Progenitor cell of endocrine pancreas (in vitro differentiated cells): ENCODE data around the gene KRT28. TPM values are rescaled to one million over a fixed set of nuclear protein-coding genes. Genes with fewer than 3 reads are reported as not detected.

Experiments
- DNase-seq: peaks from one replicate; pipeline ENCODE4 v3.0.0; 2021; ENCODE audit warnings: low spot score; ENCODE audit not compliant: unreplicated experiment
- H3K27ac Mint-ChIP-seq: 2 replicates; pipeline ENCODE4 v1.8.0; 2021; ENCODE audit warnings: mild to moderate bottlenecking, moderate library complexity, mixed read lengths
- H3K27me3 Mint-ChIP-seq: 2 replicates; pipeline ENCODE4 v1.8.0; 2021; ENCODE audit warnings: mixed read lengths
- H3K36me3 Mint-ChIP-seq: 2 replicates; pipeline ENCODE4 v1.8.0; 2022; ENCODE audit warnings: mixed read lengths; ENCODE audit not compliant: insufficient read depth
- H3K4me1 Mint-ChIP-seq: 2 replicates; pipeline ENCODE4 v1.8.0; 2021; ENCODE audit warnings: low read depth, mixed read lengths
- H3K4me3 Mint-ChIP-seq: 2 replicates; pipeline ENCODE4 v1.8.0; 2021; ENCODE audit warnings: low read depth, mild to moderate bottlenecking, moderate library complexity, mixed read lengths
- H3K9me3 Mint-ChIP-seq: 2 replicates; pipeline ENCODE4 v1.8.0; 2021; ENCODE audit warnings: low read depth, mixed read lengths
- CTCF ChIP-seq: fragments of 200-600 bp; sonication (generic); IDR thresholded peaks from one replicate; pipeline ENCODE4 v1.5.0; 2021; ENCODE audit warnings: antibody characterized with exemption, mild to moderate bottlenecking; ENCODE audit not compliant: unreplicated experiment
- total RNA-seq: library from RNA; stranded (reverse); gene quantifications from 2 replicates; pipeline ENCODE4 v1.2.1, GENCODE V29; 2021

The KRT28 gene
- total RNA-seq, 1 donor from 2014 or later, result not detected

GRCh38 chr17:40822132-40822812 is 22.5 kb upstream of the KRT28 start, which contains the start of gene KRT10:
Gene KRT10, minus strand, starts transcription at chr17:40822614. Its CDS starts 29 bp downstream, at chr17:40822585.
- Mint-ChIP-seq H3K27ac (no peak within 1 kb of the TSS), H3K27me3 (peaks cover 32% of the 10 kb centered on the region), H3K4me3 (no peak within 1 kb of the TSS), H3K36me3 (peaks cover 7% of the 10 kb centered on the region), H3K9me3 (no peaks in the 10 kb centered on the region), H3K4me1 (peaks cover 1% of the 10 kb centered on the region)
- no peak for TF ChIP-seq CTCF
- DNase-seq, result no peak

- no peak for DNase-seq
- Mint-ChIP-seq H3K4me1 (peaks cover 1% of the 10 kb centered on the region), H3K4me3 (no peak overlapping the region), H3K27ac (no peak overlapping the region), H3K9me3 (no peaks in the 10 kb centered on the region), H3K36me3 (peaks cover 13% of the 10 kb centered on the region), H3K27me3 (peaks cover 27% of the 10 kb centered on the region)
- TF ChIP-seq CTCF, result no peak
These were observed 21.8 kb upstream of the KRT28 start for GRCh38 chr17:40821536-40821935.

GRCh38 chr17:40820228-40820838 is 20.6 kb upstream of the KRT28 start:
- no peak for DNase-seq
- peaks cover 14% of the 10 kb centered on the region for H3K36me3 Mint-ChIP-seq
- peaks cover 1% of the 10 kb centered on the region for H3K4me1 Mint-ChIP-seq
- H3K4me3 Mint-ChIP-seq, result peak overlapping the region; percentile 81
- H3K27me3 Mint-ChIP-seq, result peaks cover 16% of the 10 kb centered on the region
- H3K27ac Mint-ChIP-seq, result no peak overlapping the region
- no peak for TF ChIP-seq CTCF
- no peaks in the 10 kb centered on the region for H3K9me3 Mint-ChIP-seq

GRCh38 chr17:40819528-40820125 is 19.9 kb upstream of the KRT28 start:
- TF ChIP-seq CTCF, result no peak
- Mint-ChIP-seq H3K36me3 (peaks cover 14% of the 10 kb centered on the region), H3K9me3 (no peaks in the 10 kb centered on the region), H3K4me1 (peaks cover 1% of the 10 kb centered on the region), H3K27ac (peak overlapping the region; percentile 90), H3K4me3 (peak overlapping the region; percentile 81), H3K27me3 (peaks cover 15% of the 10 kb centered on the region)
- no peak for DNase-seq

- H3K4me3 Mint-ChIP-seq, result peak overlapping the region; percentile 81
- no peak for TF ChIP-seq CTCF
- H3K9me3 Mint-ChIP-seq, result no peaks in the 10 kb centered on the region
- peaks cover 16% of the 10 kb centered on the region for H3K27me3 Mint-ChIP-seq
- H3K27ac Mint-ChIP-seq, result peak overlapping the region; percentile 90
- peaks cover 14% of the 10 kb centered on the region for H3K36me3 Mint-ChIP-seq
- peaks cover 1% of the 10 kb centered on the region for H3K4me1 Mint-ChIP-seq
- DNase-seq, result peak; percentile 63
These were observed 19.2 kb upstream of the KRT28 start for GRCh38 chr17:40818733-40819527.
